NCI-H1105 treated with DMSO at 0.1 percent for 48 hours (cell line): ENCODE measurements around the gene CATSPERD.
A peak's percentile ranks its signal among the peaks of the same experiment; 100 is the strongest.
"Not testable (repeated sequence)": the region's sequence is repeated elsewhere in the genome, so short reads cannot be mapped to it uniquely, and the experiment has no call there.

Experiments
- DNase-seq: peaks from one replicate; lab custom pipeline; 2025; lab: John Stamatoyannopoulos, UW

Gene CATSPERD

DNA sequence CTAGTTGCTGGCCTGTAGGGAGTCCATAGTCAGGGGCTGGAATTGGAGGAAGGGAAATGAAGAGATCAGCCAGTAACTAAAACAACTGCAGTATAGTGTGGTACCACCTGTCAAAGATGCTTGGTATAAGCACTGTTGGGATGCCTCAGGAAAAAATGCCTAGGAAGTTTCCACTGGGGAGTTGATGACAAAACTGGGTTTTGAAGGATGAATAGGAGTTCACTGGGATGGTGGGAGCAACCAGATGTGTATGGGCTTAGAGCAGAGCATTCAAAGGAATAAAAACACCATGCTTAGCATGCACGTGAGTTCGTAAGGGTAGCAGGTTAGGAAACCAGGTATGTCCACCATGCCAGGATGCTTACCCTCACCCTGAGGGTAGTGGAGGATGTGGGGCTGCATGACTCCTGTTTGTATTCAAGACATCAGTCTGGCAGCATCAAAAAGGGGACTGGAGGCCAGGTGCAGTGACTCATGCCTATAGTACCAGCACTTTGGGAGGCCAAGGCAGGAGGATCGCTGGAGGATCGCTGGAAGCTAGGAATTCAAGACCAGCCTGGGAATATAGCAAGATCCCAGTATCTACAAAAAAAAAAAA, 7.1 kb downstream of the CATSPERD start:
- DNase-seq: no peak

DNA sequence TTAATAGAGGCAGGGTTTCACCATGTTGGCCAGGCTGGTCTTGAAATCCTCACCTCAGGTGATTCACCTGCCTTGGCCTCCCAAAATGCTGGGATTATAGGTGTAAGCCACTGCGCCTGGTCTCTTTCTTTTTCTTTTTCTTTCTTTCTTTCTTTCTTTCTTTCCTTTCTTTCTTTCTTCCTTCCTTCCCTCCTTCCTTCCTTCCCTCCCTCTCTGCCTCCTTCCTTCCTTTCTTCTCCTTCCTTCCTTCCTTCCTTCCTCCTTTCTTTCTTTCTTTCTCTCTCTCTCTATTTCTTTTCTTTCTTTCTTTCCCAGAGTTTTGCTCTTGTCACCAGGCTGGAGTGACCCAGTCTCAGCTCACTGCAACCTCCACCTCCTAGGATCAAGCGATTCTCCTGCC, 12.7 kb downstream of the CATSPERD start:
- DNase-seq: not testable (repeated sequence)

GRCh38 chr19:5738423-5738822, 18.0 kb downstream of the CATSPERD start:
- no peak for DNase-seq

GRCh38 chr19:5742051-5742450, 21.6 kb downstream of the CATSPERD start:
- DNase-seq: no peak

GRCh38 chr19:5743630-5744029, 23.2 kb downstream of the CATSPERD start:
- no peak for DNase-seq

DNA sequence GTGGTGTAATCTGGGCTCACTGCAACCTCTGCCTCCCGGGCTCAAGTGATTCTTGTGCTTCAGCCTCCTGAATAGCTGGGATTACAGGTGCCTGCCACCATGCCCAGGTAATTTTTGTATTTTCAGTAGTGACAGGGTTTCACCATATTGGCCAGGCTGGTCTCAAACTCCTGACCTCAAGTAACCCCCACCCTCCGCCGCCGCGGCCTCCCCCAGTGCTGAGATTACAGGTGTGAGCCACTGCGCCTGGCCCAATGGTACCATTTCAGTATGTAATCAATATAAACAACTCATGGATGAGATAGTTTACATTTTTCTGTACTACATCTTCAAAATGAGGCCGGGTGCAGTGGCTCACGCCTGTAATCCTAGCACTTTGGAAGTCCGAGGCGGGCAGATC, 24.6 kb downstream of the CATSPERD start:
- not testable (repeated sequence) for DNase-seq

GRCh38 chr19:5748920-5749319, 28.5 kb downstream of the CATSPERD start:
- peak; percentile 53 for DNase-seq

DNA sequence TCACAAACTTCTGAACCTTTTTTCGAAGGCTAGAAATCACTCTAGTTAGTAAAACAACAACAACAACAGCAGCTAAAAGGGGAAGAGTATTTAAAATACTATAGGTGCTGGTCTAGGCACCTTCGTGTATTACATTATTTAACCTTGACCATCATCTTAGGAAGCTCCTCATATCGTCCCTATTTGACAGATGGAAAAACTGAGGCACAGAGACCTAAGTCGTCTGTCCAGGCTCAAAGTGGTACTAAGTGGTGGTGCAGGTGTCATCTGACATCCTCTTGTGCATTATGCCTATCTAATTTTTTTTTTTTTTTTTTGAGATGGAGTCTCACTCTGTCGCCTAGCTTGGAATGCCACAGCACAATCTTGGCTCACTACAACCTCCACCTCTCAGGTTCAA, 29.1 kb downstream of the CATSPERD start:
- no peak for DNase-seq

DNA sequence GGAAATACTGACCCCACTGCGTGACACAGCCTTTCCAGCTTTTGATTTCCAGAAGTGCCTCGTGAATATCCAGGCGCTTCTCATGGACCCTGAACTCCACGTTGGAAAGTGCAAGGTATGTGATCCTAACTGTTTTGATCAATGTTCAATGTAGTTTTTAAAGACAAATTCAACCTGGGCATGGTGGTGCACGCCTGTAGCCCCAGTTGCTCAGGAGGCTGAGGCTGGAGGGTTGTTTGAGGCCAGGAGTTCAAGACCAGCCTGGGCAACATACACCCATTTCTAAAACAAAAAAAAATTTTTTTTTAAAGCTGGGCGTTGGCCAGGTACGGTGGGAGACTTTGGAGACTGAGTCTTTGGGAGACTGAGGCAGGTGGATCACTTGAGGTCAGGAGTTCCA, 31.3 kb downstream of the CATSPERD start:
- no peak for DNase-seq

DNA sequence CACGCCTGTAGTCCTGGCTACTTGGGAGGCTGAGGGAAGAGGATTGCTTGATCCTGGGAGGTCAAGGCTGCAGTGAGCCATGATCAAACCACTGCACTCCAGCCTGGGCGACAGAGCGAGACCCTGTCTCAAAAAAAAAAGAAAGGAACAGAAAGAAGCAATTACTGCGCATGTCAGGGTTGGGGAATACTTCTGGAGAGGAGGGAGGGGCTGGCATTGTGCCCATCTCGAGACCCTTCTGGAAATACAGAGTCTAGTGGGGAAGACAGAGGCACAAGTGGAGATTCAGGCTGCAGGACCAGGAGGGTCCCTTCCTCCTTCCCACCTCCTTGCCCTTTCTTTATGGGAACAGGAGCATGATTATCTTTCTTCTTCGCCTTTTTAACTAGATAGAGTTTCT, 33.3 kb downstream of the CATSPERD start:
- DNase-seq: no peak

- no peak for DNase-seq
These were observed 42.3 kb downstream of the CATSPERD start for GRCh38 chr19:5762608-5763217.

DNA sequence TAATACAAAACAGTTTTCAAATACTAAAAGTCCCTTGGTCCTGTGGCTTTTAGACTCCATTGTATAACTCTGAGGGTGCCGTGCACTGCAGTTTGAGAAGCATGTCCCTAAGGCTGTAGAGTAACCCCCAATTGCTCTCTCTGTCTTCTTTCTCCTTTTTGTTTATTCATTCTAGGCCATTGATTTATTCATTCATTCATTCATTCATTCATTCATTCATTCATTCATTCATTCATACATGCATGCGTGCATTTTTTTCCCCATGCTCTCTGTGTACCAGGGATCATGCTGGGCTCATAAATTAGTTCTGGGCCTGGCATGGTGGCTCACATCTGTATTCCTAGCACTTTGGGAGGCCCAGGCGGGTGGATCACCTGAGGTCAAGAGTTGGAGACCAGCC, 44.8 kb downstream of the CATSPERD start:
- DNase-seq: no peak

DNA sequence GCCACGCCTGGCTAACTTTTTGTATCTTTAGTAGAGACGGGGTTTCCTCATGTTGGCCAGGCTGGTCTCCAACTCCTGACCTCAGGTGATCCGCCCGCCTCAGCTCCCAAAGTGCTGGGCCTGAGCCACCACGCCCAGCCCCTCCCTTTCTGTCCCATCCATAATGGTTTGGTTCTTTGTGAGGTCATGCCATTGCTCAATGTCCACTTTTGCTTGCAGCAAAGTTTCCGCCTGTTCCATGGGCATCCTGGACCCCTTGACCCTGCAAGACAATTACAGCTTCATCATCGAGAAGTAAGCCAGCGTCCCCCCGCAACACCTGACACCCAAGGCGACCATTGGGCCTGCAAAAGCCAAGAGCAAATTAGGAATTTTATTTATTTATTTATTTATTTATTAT, 47.5 kb downstream of the CATSPERD start:
- DNase-seq: no peak

- DNase-seq: no peak
These were observed 52.0 kb downstream of the CATSPERD start for GRCh38 chr19:5772416-5772815.

DNA sequence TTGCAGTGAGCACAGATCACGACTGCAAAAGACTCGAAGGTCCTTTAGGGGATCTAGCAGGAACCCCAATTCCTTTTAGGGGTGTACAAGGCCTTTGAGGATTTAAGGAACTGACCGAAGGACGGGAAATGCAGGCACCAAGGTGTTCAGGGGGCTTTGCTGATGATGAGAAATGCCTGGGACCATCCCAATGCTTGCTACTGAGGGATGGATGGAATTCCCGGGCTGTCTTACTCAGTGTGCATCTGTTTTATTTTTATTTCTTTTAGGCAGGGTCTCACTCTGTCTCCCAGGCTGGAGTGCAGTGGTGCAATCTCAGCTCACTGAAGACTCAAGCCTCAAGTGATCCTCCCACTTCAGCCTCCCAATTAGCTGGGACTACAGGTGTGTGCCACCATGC, 52.8 kb downstream of the CATSPERD start:
- DNase-seq: no peak

- no peak for DNase-seq
These were observed 54.5 kb downstream of the CATSPERD start for GRCh38 chr19:5774921-5775320.

DNA sequence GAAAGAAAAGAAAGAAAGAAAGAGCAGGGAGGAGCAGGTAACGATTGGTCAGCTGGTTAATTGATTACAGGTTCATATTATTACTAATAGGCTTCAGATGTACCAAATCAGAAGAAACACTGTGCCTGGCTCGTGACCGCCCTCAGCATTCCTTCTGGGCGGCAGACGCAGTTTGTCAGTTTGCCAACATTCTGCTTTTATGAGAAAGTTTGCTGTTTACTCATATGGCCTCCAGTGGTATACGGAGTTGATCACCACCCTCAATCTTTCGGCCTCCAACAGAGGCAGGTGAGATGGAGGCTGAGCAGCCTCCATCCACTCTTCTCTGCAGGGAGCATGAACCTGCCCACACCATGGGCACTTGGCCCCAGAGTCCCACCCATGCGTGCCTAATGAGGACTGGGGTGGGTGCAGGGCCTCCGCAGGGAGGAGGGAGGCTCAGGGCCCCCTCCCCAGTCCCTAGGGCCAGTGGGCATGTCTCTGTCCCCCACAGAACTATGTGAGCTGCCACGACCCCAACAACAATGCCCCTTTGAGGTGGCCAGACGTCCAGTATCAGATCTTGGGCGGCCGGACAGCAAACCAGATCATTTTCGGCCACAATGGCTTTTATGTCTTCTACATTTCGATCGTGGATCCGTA, 55.4 kb downstream of the CATSPERD start:
- DNase-seq: no peak

DNA sequence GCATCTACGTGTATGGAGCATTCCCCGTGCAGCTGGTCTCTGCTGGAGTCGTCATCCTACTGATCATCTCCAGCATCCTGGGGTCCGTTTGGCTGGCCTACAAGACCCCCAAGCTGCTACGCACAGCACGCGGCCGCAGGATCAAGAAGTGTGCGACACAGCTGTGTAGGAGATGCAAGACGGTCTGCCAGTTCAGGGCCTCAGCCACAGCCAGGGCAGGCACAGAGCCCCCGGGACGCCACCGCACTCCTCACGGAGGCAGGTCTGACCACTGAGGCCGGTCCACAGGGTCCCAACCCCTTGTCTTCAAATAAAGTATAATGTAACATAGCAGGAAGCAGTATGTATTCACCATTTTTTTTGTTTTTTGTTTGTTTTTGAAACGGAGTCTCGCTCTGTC, 58.0 kb downstream of the CATSPERD start:
- DNase-seq: no peak

- DNase-seq: not testable (repeated sequence)
These were observed 60.5 kb downstream of the CATSPERD start for GRCh38 chr19:5780916-5781315.

DNA sequence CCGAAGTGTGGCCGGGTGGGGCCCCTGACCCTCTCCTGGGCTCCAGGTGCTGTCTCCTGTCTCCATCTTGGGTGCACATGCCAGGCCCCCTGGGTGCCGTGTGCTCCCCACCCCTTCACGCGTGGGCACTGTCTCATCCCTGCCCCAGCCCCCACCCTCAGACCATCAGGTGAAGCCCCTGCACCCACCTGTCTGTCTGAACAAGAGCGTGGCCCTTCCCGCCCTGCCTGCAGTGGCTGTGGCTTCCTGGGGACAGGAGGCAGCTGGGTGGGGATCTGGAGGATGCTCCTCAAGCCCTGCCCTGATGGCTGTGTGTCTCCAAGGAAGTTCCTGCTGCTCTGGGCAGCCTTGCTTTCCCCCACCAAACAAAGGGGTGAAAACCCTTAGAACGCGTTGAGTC, 61.9 kb downstream of the CATSPERD start:
- no peak for DNase-seq

DNA sequence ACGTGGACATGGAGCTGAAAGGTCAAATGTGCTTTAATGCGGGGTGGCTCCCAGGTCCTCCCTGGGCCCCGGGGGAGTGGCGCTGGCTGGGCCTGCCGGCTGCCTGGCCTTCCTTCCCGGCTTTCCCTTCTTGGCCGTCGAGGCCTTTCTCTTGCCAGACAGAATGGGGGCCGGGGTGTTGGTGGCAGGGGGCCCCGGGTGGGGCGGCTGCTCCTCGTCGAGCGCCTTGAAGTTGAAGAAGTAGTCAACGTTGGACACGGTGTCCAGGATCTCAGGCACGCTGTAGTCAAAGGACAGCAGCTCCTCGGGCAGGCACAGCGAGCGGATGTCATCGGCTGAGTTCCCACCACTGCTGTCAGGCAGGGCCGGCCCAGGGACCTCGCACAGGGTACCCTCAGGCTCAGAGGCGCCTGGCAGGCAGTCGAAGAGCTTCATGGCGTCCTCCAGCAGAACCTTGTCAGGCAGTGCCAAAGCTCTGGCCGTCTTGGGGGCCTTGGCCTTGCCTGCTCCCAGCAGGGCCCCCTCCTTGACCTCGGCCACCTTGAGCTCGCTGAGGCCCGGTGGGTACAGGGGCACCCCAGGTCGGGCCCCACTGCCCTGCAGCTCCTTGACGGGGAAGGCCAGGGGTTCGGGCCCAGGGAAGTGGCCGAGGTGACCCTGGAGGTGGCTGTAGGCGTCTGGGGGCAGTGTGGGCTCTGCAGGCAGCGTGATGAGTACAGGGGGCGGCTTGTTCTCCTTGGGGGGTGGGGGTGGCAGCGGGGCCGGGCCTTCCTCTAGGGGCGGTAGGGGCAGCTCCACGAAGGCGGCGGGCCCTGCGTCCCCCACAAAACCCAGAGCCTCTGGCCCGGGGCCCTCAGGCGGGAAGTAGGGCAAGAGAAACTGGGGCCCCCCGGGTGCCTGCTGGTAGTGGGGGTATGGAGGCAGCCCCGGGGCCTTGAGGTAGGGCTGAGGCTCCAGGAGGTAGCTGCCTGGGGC, 62.8 kb downstream of the CATSPERD start:
- DNase-seq: no peak

DNA sequence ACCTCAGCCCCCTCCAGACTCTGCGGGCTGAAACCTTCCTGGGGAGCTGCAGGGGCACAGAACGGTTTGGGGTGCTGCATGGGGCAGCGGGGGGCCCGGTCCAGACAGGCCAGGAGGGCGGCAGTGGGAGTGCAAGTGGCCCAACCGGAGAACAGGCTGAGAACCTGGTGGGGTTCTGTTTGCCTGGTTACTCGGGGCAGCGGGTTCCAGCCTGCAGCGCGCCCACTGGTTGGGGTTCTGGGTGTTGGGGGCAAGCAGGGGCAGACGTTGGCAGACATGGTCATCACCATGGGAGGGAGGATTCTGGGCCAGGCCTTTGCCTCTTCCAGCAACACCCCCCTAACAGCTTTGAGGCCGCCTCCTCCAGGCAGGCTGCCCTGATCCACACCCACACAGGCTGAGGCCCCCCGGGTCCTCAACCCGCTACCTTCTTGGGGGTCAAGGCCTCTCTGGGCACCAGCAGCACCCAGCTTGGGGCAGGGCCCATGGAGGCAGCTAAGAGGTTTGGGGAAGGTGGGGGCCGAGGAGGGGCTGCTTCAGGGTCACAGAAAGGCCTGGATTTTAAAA, 64.2 kb downstream of the CATSPERD start, which contains the start of gene PRR22:
Gene PRR22 (minus strand): TSS at position 166 of the 567 bp plus-strand sequence. CDS start 86 bp downstream, at position 80.
- no peak for DNase-seq
